HEK293 (cell line): ENCODE data around the gene RASA1.

ENCODE experiments used
- CTCF ChIA-PET: fragments of 350-600 bp; formaldehyde crosslinking; extraction: SDS; loops from one replicate; lab custom pipeline; 2021; ENCODE audit warnings: antibody characterized with exemption; lab: Yijun Ruan, JAX
- POLR2A ChIA-PET: fragments of 300-600 bp; formaldehyde crosslinking; extraction: SDS; loops from one replicate; lab custom pipeline; 2020; ENCODE audit warnings: antibody characterized with exemption, inconsistent platforms; lab: Yijun Ruan, JAX
- H3K27ac ChIP-seq: fragments of 200-500 bp; sonication (Bioruptor generic); 2 replicates; pipeline ENCODE4 v1.5.1; 2014; ENCODE audit warnings: low read depth, low read length, control low read depth, inconsistent platforms; ENCODE audit errors: extremely low read depth
- H3K36me3 ChIP-seq, 2 experiments: fragments of 200-500 bp in 1 of 2; sonication (Bioruptor generic) in 1 of 2; 1 replicate in 1 of 2; 2 replicates in 1 of 2; pipeline ENCODE4 v1.5.1; 2014 to 2017; ENCODE audit warnings: inconsistent platforms in 2 of 2, low read length in 2 of 2; ENCODE audit not compliant: control insufficient read depth in 2 of 2, insufficient read depth in 1 of 2
- H3K4me1 ChIP-seq: fragments of 200-500 bp; sonication (Bioruptor generic); 2 replicates; pipeline ENCODE4 v1.5.1; 2014; ENCODE audit warnings: mild to moderate bottlenecking, low read length, inconsistent platforms; ENCODE audit not compliant: control insufficient read depth, insufficient read depth
- H3K4me3 ChIP-seq: 2 replicates; pipeline ENCODE4 v1.5.1; 2011; ENCODE audit warnings: low read depth, mild to moderate bottlenecking, control low read depth, low read length, moderate library complexity
- H3K9me3 ChIP-seq: fragments of 200-500 bp; sonication (Bioruptor generic); 2 replicates; pipeline ENCODE4 v1.5.1; 2014; ENCODE audit warnings: low read depth, low read length, inconsistent platforms; ENCODE audit not compliant: control insufficient read depth, insufficient read depth
- GLI2 ChIP-seq: fragments of 450-650 bp; formaldehyde crosslinking; IDR thresholded peaks from 2 replicates; pipeline ENCODE4; 2017; ENCODE audit warnings: missing biosample characterization, missing genetic modification characterization, low read depth, borderline replicate concordance
- HOXD13 ChIP-seq: sonication (generic); formaldehyde crosslinking; IDR thresholded peaks from 2 replicates; pipeline ENCODE4 v1.8.0; 2022; ENCODE audit warnings: missing genetic modification reagents, borderline replicate concordance
- WT1 ChIP-seq: fragments of 450-650 bp; formaldehyde crosslinking; IDR thresholded peaks from 2 replicates; pipeline ENCODE4 v1.5.1; 2016; ENCODE audit warnings: missing biosample characterization, missing genetic modification characterization
- ZNF112 ChIP-seq: fragments of 450-650 bp; formaldehyde crosslinking; IDR thresholded peaks from 2 replicates; pipeline ENCODE4 v1.5.0; 2017; ENCODE audit warnings: missing biosample characterization, missing genetic modification characterization
- ZNF19 ChIP-seq: fragments of 450-650 bp; formaldehyde crosslinking; IDR thresholded peaks from 2 replicates; pipeline ENCODE4; 2016; ENCODE audit warnings: missing biosample characterization, missing genetic modification characterization, low read depth
- ZNF623 ChIP-seq: fragments of 450-650 bp; formaldehyde crosslinking; IDR thresholded peaks from 2 replicates; pipeline ENCODE4 v1.5.1; 2016; ENCODE audit warnings: missing biosample characterization, missing genetic modification characterization
- ZNF768 ChIP-seq: fragments of 450-650 bp; formaldehyde crosslinking; IDR thresholded peaks from 2 replicates; pipeline ENCODE4 v1.5.1; 2018; ENCODE audit warnings: missing biosample characterization, mild to moderate bottlenecking, missing genetic modification characterization
- TF ChIP-seq, protein P1 (sequence below): fragments of 450-650 bp; formaldehyde crosslinking; IDR thresholded peaks from 2 replicates; pipeline ENCODE4 v1.5.1; 2017; ENCODE audit warnings: missing biosample characterization, mild to moderate bottlenecking, missing genetic modification characterization, moderate library complexity
- TF ChIP-seq, protein P2 (sequence below): fragments of 450-650 bp; formaldehyde crosslinking; optimal IDR thresholded peaks from 2 replicates; pipeline ENCODE3; 2016; ENCODE audit warnings: missing biosample characterization, mild to moderate bottlenecking, missing genetic modification characterization
- TF ChIP-seq, protein P3 (sequence below): fragments of 450-650 bp; IDR thresholded peaks from 2 replicates; pipeline ENCODE4 v1.5.1; 2018; ENCODE audit warnings: missing biosample characterization, missing genetic modification characterization
- TF ChIP-seq, protein P4 (sequence below): sonication (generic); formaldehyde crosslinking; IDR thresholded peaks from 2 replicates; pipeline ENCODE4 v1.8.1; 2022; ENCODE audit warnings: mild to moderate bottlenecking, moderate library complexity, missing genetic modification reagents
- TF ChIP-seq, protein P5 (sequence below): fragments of 450-650 bp; formaldehyde crosslinking; IDR thresholded peaks from 2 replicates; pipeline ENCODE4 v1.5.1; 2016; ENCODE audit warnings: missing biosample characterization, missing genetic modification characterization
- TF ChIP-seq, protein P6 (sequence below): fragments of 450-650 bp; formaldehyde crosslinking; IDR thresholded peaks from 2 replicates; pipeline ENCODE4 v1.5.1; 2016; ENCODE audit warnings: missing biosample characterization, missing genetic modification characterization
- TF ChIP-seq, protein P7 (sequence below): fragments of 450-650 bp; formaldehyde crosslinking; IDR thresholded peaks from 2 replicates; pipeline ENCODE4 v1.5.1; 2016; ENCODE audit warnings: missing biosample characterization, missing genetic modification characterization
- TF ChIP-seq, protein P8 (sequence below): fragments of 450-650 bp; formaldehyde crosslinking; IDR thresholded peaks from 2 replicates; pipeline ENCODE4 v1.5.1; 2016; ENCODE audit warnings: missing biosample characterization, missing genetic modification characterization

RASA1 gene

DNA sequence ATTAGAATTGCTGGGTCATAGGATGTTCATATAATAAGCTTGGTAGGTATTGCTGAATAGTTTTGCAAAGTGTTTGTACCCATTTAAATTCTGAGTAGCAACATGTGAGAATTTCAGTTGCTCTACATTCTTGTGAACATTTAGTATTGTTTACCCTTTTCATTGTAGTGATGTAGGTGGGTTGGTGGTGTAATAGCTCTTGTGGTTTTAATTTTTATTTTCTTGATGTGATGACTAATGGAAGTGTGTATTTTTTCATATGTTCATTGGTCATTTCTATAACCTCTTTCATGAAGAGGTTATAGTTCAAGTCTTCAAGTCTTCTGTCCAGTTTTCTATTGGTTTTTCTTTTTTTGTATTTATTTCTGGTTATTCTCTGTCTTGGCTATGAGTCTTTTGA lies 34.4 kb downstream of the RASA1 start:
- CTCF ChIA-PET: no interaction called here
- H3K4me1 ChIP-seq: peaks cover 3% of the 10 kb centered on the region; the same call in 1 of the 2 replicates
- TF ChIP-seq WT1 (tag by site-specific recombination): no peak
- TF ChIP-seq HOXD13 (CRISPR knock-in tag): no peak
- TF ChIP-seq ZNF19 (tag by site-specific recombination): no peak
- TF ChIP-seq ZNF768 (tag by site-specific recombination): no peak
- TF ChIP-seq GLI2 (tag by site-specific recombination): no peak
- TF ChIP-seq, protein P1, sequence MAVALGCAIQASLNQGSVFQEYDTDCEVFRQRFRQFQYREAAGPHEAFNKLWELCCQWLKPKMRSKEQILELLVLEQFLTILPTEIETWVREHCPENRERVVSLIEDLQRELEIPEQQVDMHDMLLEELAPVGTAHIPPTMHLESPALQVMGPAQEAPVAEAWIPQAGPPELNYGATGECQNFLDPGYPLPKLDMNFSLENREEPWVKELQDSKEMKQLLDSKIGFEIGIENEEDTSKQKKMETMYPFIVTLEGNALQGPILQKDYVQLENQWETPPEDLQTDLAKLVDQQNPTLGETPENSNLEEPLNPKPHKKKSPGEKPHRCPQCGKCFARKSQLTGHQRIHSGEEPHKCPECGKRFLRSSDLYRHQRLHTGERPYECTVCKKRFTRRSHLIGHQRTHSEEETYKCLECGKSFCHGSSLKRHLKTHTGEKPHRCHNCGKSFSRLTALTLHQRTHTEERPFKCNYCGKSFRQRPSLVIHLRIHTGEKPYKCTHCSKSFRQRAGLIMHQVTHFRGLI (tag by site-specific recombination): no peak
- no peak for TF ChIP-seq ZNF623 (tag by site-specific recombination)
- TF ChIP-seq, protein P2, sequence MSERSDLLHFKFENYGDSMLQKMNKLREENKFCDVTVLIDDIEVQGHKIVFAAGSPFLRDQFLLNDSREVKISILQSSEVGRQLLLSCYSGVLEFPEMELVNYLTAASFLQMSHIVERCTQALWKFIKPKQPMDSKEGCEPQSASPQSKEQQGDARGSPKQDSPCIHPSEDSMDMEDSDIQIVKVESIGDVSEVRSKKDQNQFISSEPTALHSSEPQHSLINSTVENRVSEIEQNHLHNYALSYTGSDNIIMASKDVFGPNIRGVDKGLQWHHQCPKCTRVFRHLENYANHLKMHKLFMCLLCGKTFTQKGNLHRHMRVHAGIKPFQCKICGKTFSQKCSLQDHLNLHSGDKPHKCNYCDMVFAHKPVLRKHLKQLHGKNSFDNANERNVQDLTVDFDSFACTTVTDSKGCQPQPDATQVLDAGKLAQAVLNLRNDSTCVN: no peak
- TF ChIP-seq, protein P3, sequence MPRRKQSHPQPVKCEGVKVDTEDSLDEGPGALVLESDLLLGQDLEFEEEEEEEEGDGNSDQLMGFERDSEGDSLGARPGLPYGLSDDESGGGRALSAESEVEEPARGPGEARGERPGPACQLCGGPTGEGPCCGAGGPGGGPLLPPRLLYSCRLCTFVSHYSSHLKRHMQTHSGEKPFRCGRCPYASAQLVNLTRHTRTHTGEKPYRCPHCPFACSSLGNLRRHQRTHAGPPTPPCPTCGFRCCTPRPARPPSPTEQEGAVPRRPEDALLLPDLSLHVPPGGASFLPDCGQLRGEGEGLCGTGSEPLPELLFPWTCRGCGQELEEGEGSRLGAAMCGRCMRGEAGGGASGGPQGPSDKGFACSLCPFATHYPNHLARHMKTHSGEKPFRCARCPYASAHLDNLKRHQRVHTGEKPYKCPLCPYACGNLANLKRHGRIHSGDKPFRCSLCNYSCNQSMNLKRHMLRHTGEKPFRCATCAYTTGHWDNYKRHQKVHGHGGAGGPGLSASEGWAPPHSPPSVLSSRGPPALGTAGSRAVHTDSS: no peak
- no peak for TF ChIP-seq ZNF112 (tag by site-specific recombination)
- TF ChIP-seq, protein P4, sequence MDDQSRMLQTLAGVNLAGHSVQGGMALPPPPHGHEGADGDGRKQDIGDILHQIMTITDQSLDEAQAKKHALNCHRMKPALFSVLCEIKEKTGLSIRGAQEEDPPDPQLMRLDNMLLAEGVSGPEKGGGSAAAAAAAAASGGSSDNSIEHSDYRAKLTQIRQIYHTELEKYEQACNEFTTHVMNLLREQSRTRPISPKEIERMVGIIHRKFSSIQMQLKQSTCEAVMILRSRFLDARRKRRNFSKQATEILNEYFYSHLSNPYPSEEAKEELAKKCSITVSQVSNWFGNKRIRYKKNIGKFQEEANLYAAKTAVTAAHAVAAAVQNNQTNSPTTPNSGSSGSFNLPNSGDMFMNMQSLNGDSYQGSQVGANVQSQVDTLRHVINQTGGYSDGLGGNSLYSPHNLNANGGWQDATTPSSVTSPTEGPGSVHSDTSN (CRISPR knock-in tag): no peak
- TF ChIP-seq, protein P5, sequence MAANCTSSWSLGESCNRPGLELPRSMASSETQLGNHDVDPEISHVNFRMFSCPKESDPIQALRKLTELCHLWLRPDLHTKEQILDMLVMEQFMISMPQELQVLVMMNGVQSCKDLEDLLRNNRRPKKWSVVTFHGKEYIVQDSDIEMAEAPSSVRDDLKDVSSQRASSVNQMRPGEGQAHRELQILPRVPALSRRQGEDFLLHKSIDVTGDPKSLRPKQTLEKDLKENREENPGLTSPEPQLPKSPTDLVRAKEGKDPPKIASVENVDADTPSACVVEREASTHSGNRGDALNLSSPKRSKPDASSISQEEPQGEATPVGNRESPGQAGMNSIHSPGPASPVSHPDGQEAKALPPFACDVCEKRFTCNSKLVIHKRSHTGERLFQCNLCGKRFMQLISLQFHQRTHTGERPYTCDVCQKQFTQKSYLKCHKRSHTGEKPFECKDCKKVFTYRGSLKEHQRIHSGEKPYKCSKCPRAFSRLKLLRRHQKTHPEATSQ: no peak
- TF ChIP-seq, protein P6, sequence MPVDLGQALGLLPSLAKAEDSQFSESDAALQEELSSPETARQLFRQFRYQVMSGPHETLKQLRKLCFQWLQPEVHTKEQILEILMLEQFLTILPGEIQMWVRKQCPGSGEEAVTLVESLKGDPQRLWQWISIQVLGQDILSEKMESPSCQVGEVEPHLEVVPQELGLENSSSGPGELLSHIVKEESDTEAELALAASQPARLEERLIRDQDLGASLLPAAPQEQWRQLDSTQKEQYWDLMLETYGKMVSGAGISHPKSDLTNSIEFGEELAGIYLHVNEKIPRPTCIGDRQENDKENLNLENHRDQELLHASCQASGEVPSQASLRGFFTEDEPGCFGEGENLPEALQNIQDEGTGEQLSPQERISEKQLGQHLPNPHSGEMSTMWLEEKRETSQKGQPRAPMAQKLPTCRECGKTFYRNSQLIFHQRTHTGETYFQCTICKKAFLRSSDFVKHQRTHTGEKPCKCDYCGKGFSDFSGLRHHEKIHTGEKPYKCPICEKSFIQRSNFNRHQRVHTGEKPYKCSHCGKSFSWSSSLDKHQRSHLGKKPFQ (tag by site-specific recombination): no peak
- no peak overlapping the region for H3K4me3 ChIP-seq
- H3K36me3 ChIP-seq: peaks cover 9 to 11% of the 10 kb centered on the region in 2 experiments
- POLR2A ChIA-PET: no interaction called here
- no peak overlapping the region for H3K27ac ChIP-seq
- H3K9me3 ChIP-seq: no peaks in the 10 kb centered on the region

DNA sequence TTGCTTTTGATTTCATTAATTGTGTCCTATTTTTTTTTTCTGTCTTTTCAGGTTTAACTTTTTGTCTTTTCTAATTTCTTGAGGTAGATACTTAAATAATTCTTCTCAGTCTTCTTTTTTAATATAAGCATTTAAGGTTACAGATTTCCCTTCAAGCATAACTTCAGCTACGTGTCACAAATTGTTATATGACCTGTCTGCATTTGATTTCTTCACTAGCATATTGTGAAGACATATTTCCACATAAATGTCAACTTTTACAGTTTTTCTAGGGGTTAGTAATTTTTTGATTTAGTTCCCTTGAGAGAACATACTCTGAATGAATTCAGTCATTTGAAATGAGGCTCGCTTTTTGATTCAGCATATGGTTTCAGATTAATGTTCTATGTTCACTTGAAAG lies 35.6 kb downstream of the RASA1 start:
- POLR2A ChIA-PET: no interaction called here
- TF ChIP-seq, protein P7, sequence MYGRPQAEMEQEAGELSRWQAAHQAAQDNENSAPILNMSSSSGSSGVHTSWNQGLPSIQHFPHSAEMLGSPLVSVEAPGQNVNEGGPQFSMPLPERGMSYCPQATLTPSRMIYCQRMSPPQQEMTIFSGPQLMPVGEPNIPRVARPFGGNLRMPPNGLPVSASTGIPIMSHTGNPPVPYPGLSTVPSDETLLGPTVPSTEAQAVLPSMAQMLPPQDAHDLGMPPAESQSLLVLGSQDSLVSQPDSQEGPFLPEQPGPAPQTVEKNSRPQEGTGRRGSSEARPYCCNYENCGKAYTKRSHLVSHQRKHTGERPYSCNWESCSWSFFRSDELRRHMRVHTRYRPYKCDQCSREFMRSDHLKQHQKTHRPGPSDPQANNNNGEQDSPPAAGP (tag by site-specific recombination): no peak
- TF ChIP-seq, protein P8, sequence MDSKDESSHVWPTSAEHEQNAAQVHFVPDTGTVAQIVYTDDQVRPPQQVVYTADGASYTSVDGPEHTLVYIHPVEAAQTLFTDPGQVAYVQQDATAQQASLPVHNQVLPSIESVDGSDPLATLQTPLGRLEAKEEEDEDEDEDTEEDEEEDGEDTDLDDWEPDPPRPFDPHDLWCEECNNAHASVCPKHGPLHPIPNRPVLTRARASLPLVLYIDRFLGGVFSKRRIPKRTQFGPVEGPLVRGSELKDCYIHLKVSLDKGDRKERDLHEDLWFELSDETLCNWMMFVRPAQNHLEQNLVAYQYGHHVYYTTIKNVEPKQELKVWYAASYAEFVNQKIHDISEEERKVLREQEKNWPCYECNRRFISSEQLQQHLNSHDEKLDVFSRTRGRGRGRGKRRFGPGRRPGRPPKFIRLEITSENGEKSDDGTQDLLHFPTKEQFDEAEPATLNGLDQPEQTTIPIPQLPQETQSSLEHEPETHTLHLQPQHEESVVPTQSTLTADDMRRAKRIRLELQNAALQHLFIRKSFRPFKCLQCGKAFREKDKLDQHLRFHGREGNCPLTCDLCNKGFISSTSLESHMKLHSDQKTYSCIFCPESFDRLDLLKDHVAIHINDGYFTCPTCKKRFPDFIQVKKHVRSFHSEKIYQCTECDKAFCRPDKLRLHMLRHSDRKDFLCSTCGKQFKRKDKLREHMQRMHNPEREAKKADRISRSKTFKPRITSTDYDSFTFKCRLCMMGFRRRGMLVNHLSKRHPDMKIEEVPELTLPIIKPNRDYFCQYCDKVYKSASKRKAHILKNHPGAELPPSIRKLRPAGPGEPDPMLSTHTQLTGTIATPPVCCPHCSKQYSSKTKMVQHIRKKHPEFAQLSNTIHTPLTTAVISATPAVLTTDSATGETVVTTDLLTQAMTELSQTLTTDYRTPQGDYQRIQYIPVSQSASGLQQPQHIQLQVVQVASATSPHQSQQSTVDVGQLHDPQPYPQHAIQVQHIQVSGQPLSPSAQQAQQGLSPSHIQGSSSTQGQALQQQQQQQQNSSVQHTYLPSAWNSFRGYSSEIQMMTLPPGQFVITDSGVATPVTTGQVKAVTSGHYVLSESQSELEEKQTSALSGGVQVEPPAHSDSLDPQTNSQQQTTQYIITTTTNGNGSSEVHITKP (tag by site-specific recombination): no peak
- Histone ChIP-seq H3K27ac (no peak overlapping the region), H3K4me1 (no peaks in the 10 kb centered on the region), H3K36me3 (peaks cover 9 to 11% of the 10 kb centered on the region in 2 experiments), H3K4me3 (no peak overlapping the region), H3K9me3 (no peaks in the 10 kb centered on the region)
- CTCF ChIA-PET: interaction anchor here (0.9 kb wide), 2 partner anchors 99 to 155 kb away, joined by 3 to 7 read pairs; no protein-coding TSS in a partner anchor
